GM12878 (cell line): ENCODE results near the gene MBNL1.

Experiments used
- SP1 ChIP-seq: IDR thresholded peaks from one replicate; pipeline ENCODE4 v1.6.1; 2011; ENCODE audit warnings: low read depth, low read length
- TF ChIP-seq, protein P1 (sequence below), 3 experiments: IDR thresholded peaks in 2 of 3; conservative IDR thresholded peaks in 1 of 3; 2 replicates each; pipeline ENCODE4 v1.5.1; 2011; ENCODE audit warnings: low read depth in 3 of 3, low read length in 3 of 3, mild to moderate bottlenecking in 3 of 3, control low read depth in 2 of 3, moderate library complexity in 2 of 3, inconsistent platforms in 1 of 3, mixed read lengths in 1 of 3; ENCODE audit not compliant: control insufficient read depth in 2 of 3, insufficient read depth in 1 of 3; ENCODE audit errors: extremely low read depth in 1 of 3

DNA sequence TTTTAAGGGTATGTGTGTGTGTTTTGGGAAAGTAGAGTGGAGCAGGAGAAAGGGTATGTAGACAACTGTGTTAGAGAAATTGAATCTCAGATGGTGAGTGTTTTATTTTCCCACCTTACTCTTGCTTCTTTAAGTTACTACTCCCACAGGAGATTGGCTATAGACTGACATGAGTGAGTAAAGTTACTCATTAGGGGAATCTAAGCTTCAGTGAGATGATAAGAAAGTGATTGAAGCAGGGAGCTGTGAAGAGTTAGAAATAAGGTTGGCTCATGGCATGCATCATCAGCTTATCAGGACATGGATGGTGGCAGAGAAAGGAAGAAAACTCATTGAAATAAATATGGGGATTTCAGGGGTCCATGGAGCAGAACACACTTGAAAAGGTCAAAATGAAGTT is 88.9 kb downstream of the MBNL1 start:
- TF ChIP-seq SP1 = no peak
- TF ChIP-seq, protein P1, sequence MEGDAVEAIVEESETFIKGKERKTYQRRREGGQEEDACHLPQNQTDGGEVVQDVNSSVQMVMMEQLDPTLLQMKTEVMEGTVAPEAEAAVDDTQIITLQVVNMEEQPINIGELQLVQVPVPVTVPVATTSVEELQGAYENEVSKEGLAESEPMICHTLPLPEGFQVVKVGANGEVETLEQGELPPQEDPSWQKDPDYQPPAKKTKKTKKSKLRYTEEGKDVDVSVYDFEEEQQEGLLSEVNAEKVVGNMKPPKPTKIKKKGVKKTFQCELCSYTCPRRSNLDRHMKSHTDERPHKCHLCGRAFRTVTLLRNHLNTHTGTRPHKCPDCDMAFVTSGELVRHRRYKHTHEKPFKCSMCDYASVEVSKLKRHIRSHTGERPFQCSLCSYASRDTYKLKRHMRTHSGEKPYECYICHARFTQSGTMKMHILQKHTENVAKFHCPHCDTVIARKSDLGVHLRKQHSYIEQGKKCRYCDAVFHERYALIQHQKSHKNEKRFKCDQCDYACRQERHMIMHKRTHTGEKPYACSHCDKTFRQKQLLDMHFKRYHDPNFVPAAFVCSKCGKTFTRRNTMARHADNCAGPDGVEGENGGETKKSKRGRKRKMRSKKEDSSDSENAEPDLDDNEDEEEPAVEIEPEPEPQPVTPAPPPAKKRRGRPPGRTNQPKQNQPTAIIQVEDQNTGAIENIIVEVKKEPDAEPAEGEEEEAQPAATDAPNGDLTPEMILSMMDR (IDR thresholded peaks at IDR 0.05 in 2 of 3, conservative IDR thresholded peaks at IDR 0.05 in 1 of 3; ENCODE audit: control insufficient read depth in 2 of 3, extremely low read depth in 1 of 3, insufficient read depth in 1 of 3, low read depth in 3 of 3, low read length in 3 of 3) = no peak
